ENCODE measurements around the gene SLC37A2.

DNA sequence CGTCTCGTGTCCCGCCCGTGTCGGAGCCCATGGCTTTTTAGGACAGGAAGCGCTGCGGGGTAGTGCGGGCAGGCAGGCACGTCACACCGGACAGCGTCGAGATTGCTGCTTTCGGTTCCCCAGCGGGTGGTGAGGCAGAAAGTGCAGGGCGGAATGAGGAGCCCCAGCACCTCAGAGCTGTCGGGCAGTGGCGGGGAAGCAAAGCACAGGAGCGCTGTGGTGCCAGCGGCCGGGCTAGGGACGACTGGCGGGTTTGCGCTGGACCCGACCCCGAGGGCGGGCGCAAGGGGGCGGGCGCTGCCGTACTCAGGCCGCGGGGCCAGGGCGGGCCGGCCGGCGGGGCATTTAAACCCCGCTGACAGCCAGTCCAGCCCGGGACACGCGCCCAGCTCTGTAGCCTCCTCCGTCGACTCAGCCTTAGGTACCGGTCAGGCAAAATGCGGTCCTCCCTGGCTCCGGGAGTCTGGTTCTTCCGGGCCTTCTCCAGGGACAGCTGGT lies at the start of gene SLC37A2:
- TF ChIP-seq, protein P1, sequence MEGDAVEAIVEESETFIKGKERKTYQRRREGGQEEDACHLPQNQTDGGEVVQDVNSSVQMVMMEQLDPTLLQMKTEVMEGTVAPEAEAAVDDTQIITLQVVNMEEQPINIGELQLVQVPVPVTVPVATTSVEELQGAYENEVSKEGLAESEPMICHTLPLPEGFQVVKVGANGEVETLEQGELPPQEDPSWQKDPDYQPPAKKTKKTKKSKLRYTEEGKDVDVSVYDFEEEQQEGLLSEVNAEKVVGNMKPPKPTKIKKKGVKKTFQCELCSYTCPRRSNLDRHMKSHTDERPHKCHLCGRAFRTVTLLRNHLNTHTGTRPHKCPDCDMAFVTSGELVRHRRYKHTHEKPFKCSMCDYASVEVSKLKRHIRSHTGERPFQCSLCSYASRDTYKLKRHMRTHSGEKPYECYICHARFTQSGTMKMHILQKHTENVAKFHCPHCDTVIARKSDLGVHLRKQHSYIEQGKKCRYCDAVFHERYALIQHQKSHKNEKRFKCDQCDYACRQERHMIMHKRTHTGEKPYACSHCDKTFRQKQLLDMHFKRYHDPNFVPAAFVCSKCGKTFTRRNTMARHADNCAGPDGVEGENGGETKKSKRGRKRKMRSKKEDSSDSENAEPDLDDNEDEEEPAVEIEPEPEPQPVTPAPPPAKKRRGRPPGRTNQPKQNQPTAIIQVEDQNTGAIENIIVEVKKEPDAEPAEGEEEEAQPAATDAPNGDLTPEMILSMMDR (IDR thresholded peaks at IDR 0.05; ENCODE audit: low read depth, low read length, poor library complexity, severe bottlenecking): no peak
- TF ChIP-seq EZH2phosphoT487 (IDR thresholded peaks at IDR 0.05; ENCODE audit: borderline replicate concordance, low read length): no peak
